Mesendoderm (in vitro differentiated cells): Measurements from ENCODE around the gene DPT.

Experiments
- DNase-seq: peaks from one replicate; pipeline ENCODE4 v3.0.0; 2013
- H2AK5ac ChIP-seq: 2 replicates; pipeline ENCODE4 v1.6.1; 2013; ENCODE audit warnings: low read length, inconsistent platforms
- H2BK120ac ChIP-seq: 2 replicates; pipeline ENCODE4 v1.6.1; 2013; ENCODE audit warnings: low read depth, mild to moderate bottlenecking, low read length, moderate library complexity, mixed read lengths
- H2BK15ac ChIP-seq: replicated peaks from 2 replicates; pipeline ENCODE4 v1.6.1; 2013; ENCODE audit warnings: low read depth, mild to moderate bottlenecking, moderate library complexity
- H2BK5ac ChIP-seq: 2 replicates; pipeline ENCODE4 v1.6.1; 2013; ENCODE audit warnings: low read length, inconsistent platforms
- H3K18ac ChIP-seq: 2 replicates; pipeline ENCODE4 v1.6.1; 2013; ENCODE audit warnings: mild to moderate bottlenecking, low read length, mixed read lengths
- H3K23ac ChIP-seq: one replicate; pipeline ENCODE4 v1.6.1; 2013; ENCODE audit warnings: low read length
- H3K27ac ChIP-seq: 2 replicates; pipeline ENCODE4 v1.5.1; 2013; ENCODE audit warnings: low read depth, mild to moderate bottlenecking, inconsistent platforms, low read length, moderate library complexity
- H3K27me3 ChIP-seq: 2 replicates; pipeline ENCODE4 v1.6.1; 2013; ENCODE audit warnings: low read length, control low read depth, mild to moderate bottlenecking, inconsistent platforms; ENCODE audit not compliant: insufficient read depth, poor library complexity
- H3K36me3 ChIP-seq: 2 replicates; pipeline ENCODE4 v1.6.1; 2013; ENCODE audit warnings: low read length, inconsistent platforms; ENCODE audit not compliant: control insufficient read depth, insufficient read depth
- H3K4ac ChIP-seq: one replicate; pipeline ENCODE4 v1.6.1; 2013; ENCODE audit warnings: low read depth, mild to moderate bottlenecking, low read length, moderate library complexity
- H3K4me1 ChIP-seq: 2 replicates; pipeline ENCODE4 v1.6.1; 2013; ENCODE audit warnings: low read depth, low read length, inconsistent platforms; ENCODE audit not compliant: control insufficient read depth
- H3K4me2 ChIP-seq: 2 replicates; pipeline ENCODE4 v1.6.1; 2013; ENCODE audit warnings: low read length
- H3K4me3 ChIP-seq: 2 replicates; pipeline ENCODE4 v1.5.1; 2013; ENCODE audit warnings: mild to moderate bottlenecking, low read length
- H3K56ac ChIP-seq: one replicate; pipeline ENCODE4 v1.6.1; 2013; ENCODE audit warnings: low read length
- H3K79me1 ChIP-seq: 2 replicates; pipeline ENCODE4 v1.6.1; 2013; ENCODE audit warnings: low read length, inconsistent platforms
- H3K79me2 ChIP-seq: 2 replicates; pipeline ENCODE4 v1.6.1; 2013; ENCODE audit warnings: mild to moderate bottlenecking, low read length; ENCODE audit not compliant: control insufficient read depth, insufficient read depth
- H3K9ac ChIP-seq: 2 replicates; pipeline ENCODE4 v1.6.1; 2013; ENCODE audit warnings: low read length, inconsistent platforms
- H4K5ac ChIP-seq: one replicate; pipeline ENCODE4 v1.6.1; 2013; ENCODE audit warnings: low read length
- H4K8ac ChIP-seq: one replicate; pipeline ENCODE4 v1.6.1; 2013; ENCODE audit warnings: low read depth, mild to moderate bottlenecking, control low read depth, low read length, moderate library complexity
- WGBS: extraction: QIAGEN DNeasy Blood & Tissue Kit; methylation state at CpG from one replicate; pipeline ENCODE4 v1.1.7; 2013; ENCODE audit warnings: low lambda C conversion rate, missing lambda C conversion rate; ENCODE audit not compliant: insufficient coverage; ENCODE audit errors: extremely low coverage; 5-methylcytosine and 5-hydroxymethylcytosine counted together

The DPT gene

DNA sequence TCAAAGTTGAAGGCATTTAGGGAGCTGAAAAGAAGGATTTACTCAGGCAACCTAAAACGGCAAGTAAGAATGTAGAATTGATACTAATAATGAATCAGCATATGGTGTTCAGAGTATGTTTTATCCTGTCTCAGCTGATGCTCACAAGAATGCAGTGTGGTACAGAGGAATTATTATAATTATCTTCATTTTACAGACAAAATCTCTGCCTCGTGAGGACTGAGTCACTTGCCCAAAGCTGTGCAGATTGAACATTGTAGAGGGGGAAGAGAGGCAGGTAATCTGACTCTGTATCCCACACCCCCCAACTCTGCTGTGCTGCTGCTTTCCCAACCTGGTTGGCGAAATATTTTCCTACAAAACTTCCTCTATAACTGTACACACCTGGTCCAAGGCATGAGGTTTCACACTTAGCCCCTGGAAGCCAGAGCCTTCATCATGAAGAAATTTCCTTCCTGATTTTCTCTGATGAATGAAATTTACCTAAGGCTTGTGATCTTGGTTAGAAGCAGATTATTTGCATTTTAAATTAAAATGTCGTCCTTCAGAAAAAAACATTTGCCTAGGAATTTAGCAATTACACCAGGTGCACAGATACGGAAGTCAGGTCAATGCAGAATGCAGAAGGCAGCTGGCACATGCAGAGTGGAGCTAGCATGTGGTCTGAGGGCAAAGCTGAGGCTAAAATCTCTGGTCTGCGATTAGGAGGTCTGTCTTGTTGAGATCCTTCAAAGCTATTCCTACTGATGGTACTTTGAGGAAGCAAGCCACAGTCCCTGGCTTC is 52.8 kb downstream of the DPT start:
- Histone ChIP-seq H3K79me1 (no peaks in the 10 kb centered on the region), H3K23ac (no peak overlapping the region), H3K36me3 (no peaks in the 10 kb centered on the region), H3K27me3 (no peaks in the 10 kb centered on the region), H4K8ac (no peak overlapping the region), H2BK15ac (no peak overlapping the region), H2BK5ac (no peak overlapping the region), H3K79me2 (no peaks in the 10 kb centered on the region), H3K56ac (no peak overlapping the region), H4K5ac (no peak overlapping the region), H3K4ac (no peak overlapping the region), H2BK120ac (no peak overlapping the region), H3K4me2 (no peak overlapping the region), H3K4me3 (no peak overlapping the region), H3K4me1 (no peaks in the 10 kb centered on the region), H3K27ac (no peak overlapping the region), H2AK5ac (no peak overlapping the region), H3K9ac (no peak overlapping the region), H3K18ac (no peak overlapping the region)
- DNase-seq = no peak
- no CpG with 5 or more reads among the region's 6 CpGs for WGBS

DNA sequence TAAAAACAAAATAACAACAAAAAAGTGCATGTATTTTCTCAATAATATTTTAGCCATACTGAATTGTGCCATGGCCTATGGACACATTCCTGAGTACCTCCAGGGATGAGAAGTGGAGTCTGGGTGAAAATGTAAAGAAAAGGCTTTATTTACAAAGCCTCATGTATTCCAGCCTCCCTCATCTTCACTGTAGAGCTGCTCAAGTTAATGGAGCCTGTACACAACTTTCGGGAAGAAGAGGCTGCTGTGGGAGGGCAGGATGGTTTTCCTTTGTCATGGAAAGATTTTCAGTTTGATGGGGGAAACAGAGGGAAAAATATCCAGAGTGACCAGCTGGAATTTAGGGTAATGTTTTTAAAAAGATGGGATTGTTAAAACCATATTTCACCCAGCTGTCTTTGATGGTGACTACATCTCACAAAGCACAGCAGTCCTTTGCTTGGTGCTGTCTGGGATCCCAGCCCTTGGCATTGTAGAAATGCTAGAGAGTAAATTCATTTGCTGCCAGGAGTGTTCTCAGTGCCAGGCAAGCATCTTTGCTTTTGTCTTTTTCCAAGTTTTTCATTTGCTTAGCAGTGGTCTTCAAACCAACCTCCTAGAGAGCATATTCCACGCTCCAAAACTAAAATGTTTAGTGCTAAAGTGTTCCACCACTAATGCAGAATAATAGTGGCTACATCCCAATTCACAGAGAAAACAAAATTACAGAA is 54.9 kb downstream of the DPT start:
- Histone ChIP-seq H4K5ac (no peak overlapping the region), H2AK5ac (no peak overlapping the region), H3K4me3 (no peak overlapping the region), H3K27me3 (no peaks in the 10 kb centered on the region), H2BK15ac (no peak overlapping the region), H3K79me2 (no peaks in the 10 kb centered on the region), H3K56ac (no peak overlapping the region), H3K4me2 (no peak overlapping the region), H3K79me1 (no peaks in the 10 kb centered on the region), H3K23ac (no peak overlapping the region), H3K9ac (no peak overlapping the region), H3K36me3 (no peaks in the 10 kb centered on the region), H2BK5ac (no peak overlapping the region), H3K18ac (no peak overlapping the region), H3K27ac (no peak overlapping the region), H4K8ac (no peak overlapping the region), H2BK120ac (no peak overlapping the region), H3K4me1 (no peaks in the 10 kb centered on the region), H3K4ac (no peak overlapping the region)
- DNase-seq = no peak
- WGBS = no CpG with 5 or more reads among the region's 2 CpGs

DNA sequence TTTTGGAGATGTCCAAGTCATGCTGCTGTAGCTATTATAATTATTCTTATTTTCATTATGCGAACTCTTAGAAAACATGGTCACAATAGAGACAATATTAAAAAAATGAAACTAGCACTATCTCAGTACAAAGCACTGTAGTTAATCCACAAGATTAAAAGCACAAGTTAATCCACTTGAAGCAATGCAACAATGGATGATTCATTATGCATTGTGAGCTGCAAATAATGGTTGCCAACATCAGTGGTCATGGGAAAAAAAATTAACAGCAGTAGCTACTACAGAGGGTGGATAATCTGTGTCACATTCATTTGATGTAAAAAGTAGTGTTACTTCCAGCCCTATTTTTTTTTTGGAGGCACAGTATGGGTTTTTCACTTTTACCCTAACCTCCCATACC is 56.7 kb downstream of the DPT start:
- DNase-seq = no peak
- no peak overlapping the region for H3K9ac ChIP-seq
- WGBS = no CpG with 5 or more reads among the region's 1 CpG

DNA sequence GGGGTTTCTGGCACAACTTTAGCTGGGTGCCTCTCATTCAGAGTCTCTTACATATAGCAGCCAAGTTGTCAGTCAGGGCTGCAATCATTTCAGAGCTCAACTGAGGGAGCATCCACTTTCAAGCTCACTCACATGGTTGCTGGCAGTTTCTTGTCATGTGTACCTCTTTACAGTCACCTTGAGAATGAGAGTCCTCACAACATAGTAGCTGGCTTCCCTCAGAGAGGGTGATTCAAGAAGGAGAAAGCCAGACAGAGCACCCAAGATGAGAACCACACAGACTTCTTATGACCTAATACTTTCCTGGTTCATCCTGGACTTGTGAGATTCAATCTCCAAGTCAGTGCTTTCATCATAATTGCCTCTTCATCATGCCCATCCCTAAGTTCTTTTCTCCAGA is 57.2 kb downstream of the DPT start:
- Histone ChIP-seq H3K4me1 (no peaks in the 10 kb centered on the region), H3K27ac (no peak overlapping the region)
- DNase-seq = no peak

More for the DNA sequence above, 56.7 kb downstream of the DPT start:
- Histone ChIP-seq H3K4me2 (no peak overlapping the region), H3K4me1 (no peaks in the 10 kb centered on the region), H3K79me1 (no peaks in the 10 kb centered on the region), H3K27ac (no peak overlapping the region), H2BK5ac (no peak overlapping the region), H3K4ac (no peak overlapping the region), H2BK120ac (no peak overlapping the region), H4K5ac (no peak overlapping the region), H3K23ac (no peak overlapping the region), H3K18ac (no peak overlapping the region), H3K56ac (no peak overlapping the region), H2BK15ac (no peak overlapping the region), H3K4me3 (no peak overlapping the region), H2AK5ac (no peak overlapping the region), H4K8ac (no peak overlapping the region), H3K27me3 (no peaks in the 10 kb centered on the region), H3K79me2 (no peaks in the 10 kb centered on the region), H3K36me3 (no peaks in the 10 kb centered on the region)

DNA sequence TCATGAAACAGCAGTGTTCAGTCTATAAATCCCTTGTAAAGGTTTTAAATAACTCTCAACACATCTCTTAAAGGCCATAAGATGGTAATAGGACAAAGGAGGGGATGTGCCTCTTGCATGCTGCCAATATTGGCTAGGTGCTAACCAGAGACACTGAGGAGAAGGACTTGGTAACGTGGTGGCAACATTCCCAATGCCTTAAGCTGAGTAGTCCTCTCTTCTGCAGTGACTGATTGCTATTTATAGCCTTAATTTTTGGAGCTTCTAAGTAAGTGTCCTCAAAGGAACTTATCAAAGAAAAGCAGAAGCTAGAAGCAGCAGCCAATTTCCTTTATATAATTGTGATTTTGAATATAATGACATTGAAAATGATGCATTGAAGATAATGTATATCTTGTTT is 63.0 kb downstream of the DPT start:
- no peak overlapping the region for H4K5ac ChIP-seq
- H3K79me1 ChIP-seq = no peaks in the 10 kb centered on the region
- H3K18ac ChIP-seq = no peak overlapping the region
- no CpG with 5 or more reads among the region's 1 CpG for WGBS
- no peak overlapping the region for H3K4ac ChIP-seq
- no peak for DNase-seq
- H3K4me1 ChIP-seq = no peaks in the 10 kb centered on the region
- H2BK5ac ChIP-seq = no peak overlapping the region
- H3K27ac ChIP-seq = no peak overlapping the region
- H3K4me2 ChIP-seq = no peak overlapping the region
- no peak overlapping the region for H2BK15ac ChIP-seq
- no peak overlapping the region for H3K9ac ChIP-seq
- no peaks in the 10 kb centered on the region for H3K79me2 ChIP-seq
- no peak overlapping the region for H2BK120ac ChIP-seq
- H3K23ac ChIP-seq = no peak overlapping the region
- H3K36me3 ChIP-seq = no peaks in the 10 kb centered on the region
- no peak overlapping the region for H3K4me3 ChIP-seq
- H4K8ac ChIP-seq = no peak overlapping the region
- H3K27me3 ChIP-seq = no peaks in the 10 kb centered on the region
- H2AK5ac ChIP-seq = no peak overlapping the region
- no peak overlapping the region for H3K56ac ChIP-seq

More for the DNA sequence above, 57.2 kb downstream of the DPT start:
- Histone ChIP-seq H2BK15ac (no peak overlapping the region), H2BK5ac (no peak overlapping the region), H3K9ac (no peak overlapping the region), H2BK120ac (no peak overlapping the region), H3K79me1 (no peaks in the 10 kb centered on the region), H4K5ac (no peak overlapping the region), H3K27me3 (no peaks in the 10 kb centered on the region), H3K36me3 (no peaks in the 10 kb centered on the region), H3K56ac (no peak overlapping the region), H3K4ac (no peak overlapping the region), H3K18ac (no peak overlapping the region), H3K4me2 (no peak overlapping the region), H2AK5ac (no peak overlapping the region), H3K79me2 (no peaks in the 10 kb centered on the region), H4K8ac (no peak overlapping the region), H3K4me3 (no peak overlapping the region), H3K23ac (no peak overlapping the region)
